ENCODE measurements around the gene SOWAHA. TPM values are rescaled to one million over a fixed set of nuclear protein-coding genes. Genes with fewer than 3 reads are reported as not detected.

Gene SOWAHA
- total and polyA plus RNA-seq, 9 donors: 0.05 to 2.2 (median 0.48) TPM; not detected in 1

DNA sequence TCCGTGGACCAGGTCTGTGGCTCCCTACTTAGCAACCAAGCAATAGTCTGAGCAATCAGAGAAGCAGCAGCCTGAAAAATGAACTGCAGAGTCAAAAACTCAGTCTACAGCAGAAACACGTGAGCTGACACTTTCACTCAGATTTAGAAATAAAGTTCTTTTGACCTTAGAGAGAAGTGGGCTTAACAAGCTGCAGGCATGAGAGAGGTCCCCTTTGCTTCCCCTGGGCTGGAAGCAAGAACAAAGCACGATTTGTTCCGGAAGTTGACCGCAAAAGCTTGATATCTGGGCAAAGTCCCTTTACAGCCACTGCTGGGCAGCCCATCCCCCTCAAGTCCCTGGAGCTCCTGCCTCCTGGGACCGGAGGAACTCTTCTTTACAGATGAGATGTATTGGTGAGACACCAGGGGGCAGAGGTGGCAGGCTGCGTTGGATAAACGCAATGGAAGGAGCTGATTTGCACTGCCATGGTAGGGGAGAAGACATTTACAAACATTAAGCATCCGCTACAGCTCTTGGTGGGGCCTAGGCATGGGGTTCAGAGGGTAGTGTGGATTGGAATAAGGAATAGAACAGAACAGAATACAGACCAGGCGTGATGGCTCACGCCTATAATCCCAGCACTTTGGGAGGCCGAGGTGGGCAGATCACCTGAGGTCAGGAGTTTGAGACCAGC lies 5.8 kb upstream of the SOWAHA start:
- WGBS, 3 donors: 71 to 78% (median 78%) methylated on average over 12 of the region's 12 CpGs
- no peaks in the 10 kb centered on the region for H3K36me3 ChIP-seq
- DNase-seq: no peak
- intact Hi-C loops (cut with DNase I): no loop called here
- H3K9me3 ChIP-seq: no peaks in the 10 kb centered on the region
- H3K27ac ChIP-seq: no peak overlapping the region
- H3K27me3 ChIP-seq: no peaks in the 10 kb centered on the region
- no peaks in the 10 kb centered on the region for H3K4me1 ChIP-seq (ENCODE audit: insufficient read depth)
- no peak for TF ChIP-seq POLR2A (IDR thresholded peaks at IDR 0.05)
- TF ChIP-seq, protein P1, sequence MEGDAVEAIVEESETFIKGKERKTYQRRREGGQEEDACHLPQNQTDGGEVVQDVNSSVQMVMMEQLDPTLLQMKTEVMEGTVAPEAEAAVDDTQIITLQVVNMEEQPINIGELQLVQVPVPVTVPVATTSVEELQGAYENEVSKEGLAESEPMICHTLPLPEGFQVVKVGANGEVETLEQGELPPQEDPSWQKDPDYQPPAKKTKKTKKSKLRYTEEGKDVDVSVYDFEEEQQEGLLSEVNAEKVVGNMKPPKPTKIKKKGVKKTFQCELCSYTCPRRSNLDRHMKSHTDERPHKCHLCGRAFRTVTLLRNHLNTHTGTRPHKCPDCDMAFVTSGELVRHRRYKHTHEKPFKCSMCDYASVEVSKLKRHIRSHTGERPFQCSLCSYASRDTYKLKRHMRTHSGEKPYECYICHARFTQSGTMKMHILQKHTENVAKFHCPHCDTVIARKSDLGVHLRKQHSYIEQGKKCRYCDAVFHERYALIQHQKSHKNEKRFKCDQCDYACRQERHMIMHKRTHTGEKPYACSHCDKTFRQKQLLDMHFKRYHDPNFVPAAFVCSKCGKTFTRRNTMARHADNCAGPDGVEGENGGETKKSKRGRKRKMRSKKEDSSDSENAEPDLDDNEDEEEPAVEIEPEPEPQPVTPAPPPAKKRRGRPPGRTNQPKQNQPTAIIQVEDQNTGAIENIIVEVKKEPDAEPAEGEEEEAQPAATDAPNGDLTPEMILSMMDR (IDR thresholded peaks at IDR 0.05): no peak
- no peak for TF ChIP-seq EP300 (IDR thresholded peaks at IDR 0.05)
- no peak overlapping the region for H3K4me3 ChIP-seq

DNA sequence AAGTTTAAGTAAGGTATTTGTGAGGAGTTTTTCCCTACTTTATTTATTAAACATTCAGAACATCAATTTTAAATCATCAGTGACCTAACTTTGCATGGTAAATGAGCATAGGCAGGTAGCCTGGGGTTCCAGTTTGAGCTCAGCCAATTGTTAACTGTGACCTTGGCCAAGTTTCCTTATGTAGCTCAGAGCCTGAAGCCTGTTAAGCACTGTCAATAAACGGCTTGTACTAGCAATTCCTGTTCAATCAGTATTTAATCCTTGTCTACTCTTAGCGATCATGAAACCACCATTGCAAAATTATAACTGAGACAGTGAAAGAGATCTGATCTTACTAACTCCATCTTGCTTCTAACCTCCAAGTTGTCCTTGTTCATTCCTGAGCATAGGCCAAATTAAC lies 4.7 kb upstream of the SOWAHA start:
- intact Hi-C loops (cut with DNase I): no loop called here
- H3K4me3 ChIP-seq: no peak overlapping the region
- H3K9me3 ChIP-seq: no peaks in the 10 kb centered on the region
- no peaks in the 10 kb centered on the region for H3K27me3 ChIP-seq
- no peak overlapping the region for H3K27ac ChIP-seq
- no peaks in the 10 kb centered on the region for H3K36me3 ChIP-seq
- WGBS, 3 donors: 26 to 53% (median 40%) methylated on average over 2 of the region's 2 CpGs
- DNase-seq: no peak
- no peaks in the 10 kb centered on the region for H3K4me1 ChIP-seq (ENCODE audit: insufficient read depth)
- no peak for TF ChIP-seq POLR2A (IDR thresholded peaks at IDR 0.05)

DNA sequence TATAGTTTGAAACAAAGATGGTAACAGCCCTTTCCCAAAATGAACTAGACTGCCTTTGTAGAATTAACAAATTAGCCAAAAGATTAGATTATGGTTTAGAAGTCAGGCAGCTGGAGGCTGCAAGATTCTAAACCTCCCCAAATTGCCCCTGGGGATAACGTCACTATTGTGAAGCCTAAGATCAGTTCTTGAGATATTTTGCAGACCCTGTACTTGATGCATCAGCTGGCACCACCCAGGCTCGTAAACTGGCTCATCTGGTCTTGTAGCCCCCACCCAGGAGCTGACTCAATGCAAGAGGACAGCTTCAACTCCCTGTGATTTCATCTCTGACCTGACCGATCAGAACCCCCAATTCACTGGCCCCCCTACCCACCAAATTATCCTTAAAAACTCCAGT lies 4.2 kb upstream of the SOWAHA start:
- intact Hi-C loops (cut with DNase I): no loop called here
- Histone ChIP-seq H3K36me3 (no peaks in the 10 kb centered on the region), H3K4me3 (no peak overlapping the region), H3K4me1 (ENCODE audit: insufficient read depth) (no peaks in the 10 kb centered on the region), H3K27me3 (no peaks in the 10 kb centered on the region), H3K9me3 (no peaks in the 10 kb centered on the region), H3K27ac (no peak overlapping the region)
- no peak for TF ChIP-seq EP300 (IDR thresholded peaks at IDR 0.05)
- no peak for TF ChIP-seq POLR2A (IDR thresholded peaks at IDR 0.05)
- TF ChIP-seq, protein P1 (IDR thresholded peaks at IDR 0.05): no peak
- WGBS, 3 donors: 24 to 73% (median 35%) methylated on average over 3 of the region's 3 CpGs
- no peak for DNase-seq

DNA sequence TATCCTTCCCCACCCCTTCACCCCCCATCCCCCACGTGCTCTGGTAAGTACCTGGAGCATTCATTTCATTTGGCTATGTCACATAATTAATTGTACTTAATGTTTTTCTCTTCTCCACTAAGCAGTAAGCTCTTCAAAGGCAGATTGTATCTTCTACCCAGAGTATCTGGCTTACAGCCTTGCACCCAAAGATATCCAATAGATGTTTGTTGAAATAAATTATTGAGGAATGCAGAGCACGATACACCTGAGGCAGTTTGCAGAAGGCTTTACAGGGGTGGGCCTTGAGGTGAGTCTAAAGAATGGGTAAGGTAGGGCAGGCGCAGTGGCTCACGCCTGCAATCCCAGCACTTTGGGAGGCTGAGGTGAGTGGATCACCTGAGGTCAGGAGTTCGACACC lies 2.5 kb upstream of the SOWAHA start:
- intact Hi-C loops (cut with DNase I): loop anchor here in 1 of 4 donors (10.0 kb wide), 1 partner anchor 76 kb away; the partner anchor contains the start of gene KIF3A
- H3K9me3 ChIP-seq: peaks cover 0 to 4% of the 10 kb centered on the region in 2 donors
- TF ChIP-seq, protein P1 (IDR thresholded peaks at IDR 0.05): no peak
- no peak for TF ChIP-seq POLR2A (IDR thresholded peaks at IDR 0.05)
- no peak for TF ChIP-seq EP300 (IDR thresholded peaks at IDR 0.05)
- no peaks in the 10 kb centered on the region for H3K4me1 ChIP-seq (ENCODE audit: insufficient read depth)
- WGBS, 3 donors: 82 to 90% (median 86%) methylated on average over 5 of the region's 5 CpGs
- no peak overlapping the region for H3K4me3 ChIP-seq
- H3K27ac ChIP-seq: no peak overlapping the region
- H3K27me3 ChIP-seq: no peaks in the 10 kb centered on the region
- H3K36me3 ChIP-seq: no peaks in the 10 kb centered on the region
- no peak for DNase-seq

DNA sequence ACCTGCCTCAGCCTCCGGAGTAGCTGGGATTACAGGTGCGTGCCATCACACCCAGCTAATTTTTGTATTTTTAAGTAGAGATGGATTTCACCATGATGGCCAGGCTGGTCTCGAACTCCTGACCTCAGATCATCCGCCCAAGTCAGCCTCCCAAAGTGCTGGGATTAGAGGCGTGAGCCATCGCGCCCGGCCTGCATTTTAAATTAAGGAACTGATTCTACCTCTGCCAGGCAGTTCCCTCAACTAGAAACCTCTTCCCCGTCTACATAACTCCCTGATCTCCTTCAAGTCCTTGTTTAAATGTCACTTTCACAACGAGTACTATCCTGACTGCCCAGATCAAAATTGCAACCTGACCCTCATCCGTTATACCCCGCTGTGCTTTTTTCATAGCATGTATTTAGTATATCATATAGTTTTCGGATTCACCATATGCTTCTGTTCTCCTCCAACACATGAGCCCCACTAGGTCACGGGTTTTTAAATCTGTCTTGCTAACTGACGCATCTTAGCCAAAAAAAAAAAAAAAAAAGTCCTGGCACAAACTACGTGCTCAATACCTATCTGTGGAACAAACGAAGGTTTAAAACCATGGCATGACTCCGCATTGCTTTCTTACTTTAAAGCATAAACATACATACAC lies 858 bp upstream of the SOWAHA start:
- H3K9me3 ChIP-seq: peaks cover 0 to 4% of the 10 kb centered on the region in 2 donors
- no peak overlapping the region for H3K4me3 ChIP-seq
- intact Hi-C loops (cut with DNase I): loop anchor here in 1 of 4 donors (10.0 kb wide), 1 partner anchor 77 kb away; the partner anchor contains the start of gene KIF3A
- H3K4me1 ChIP-seq (ENCODE audit: insufficient read depth): no peaks in the 10 kb centered on the region
- 51 to 62% (median 61%) methylated on average over 18 of the region's 18 CpGs for WGBS, 3 donors
- H3K36me3 ChIP-seq: no peaks in the 10 kb centered on the region
- H3K27me3 ChIP-seq: no peaks in the 10 kb centered on the region
- TF ChIP-seq, protein P1 (IDR thresholded peaks at IDR 0.05): no peak
- TF ChIP-seq EP300 (IDR thresholded peaks at IDR 0.05) (no peak), POLR2A (IDR thresholded peaks at IDR 0.05) (no peak)
- no peak overlapping the region for H3K27ac ChIP-seq
- no peak for DNase-seq

All from ovary (tissue), 9 donors.